HG03159 (cell line): Measurements from ENCODE around the gene SH3RF3.

Experiments
- ATAC-seq: cut with Tn5 transposase; IDR thresholded peaks from one replicate; pipeline ENCODE4 v1.9.1; 2021; ENCODE audit warnings: mild to moderate bottlenecking, moderate library complexity; ENCODE audit not compliant: unreplicated experiment

The SH3RF3 gene

GRCh38 chr2:109404681-109405080 lies 275.7 kb downstream of the SH3RF3 start:
- ATAC-seq, result no peak

GRCh38 chr2:109405873-109406272 lies 276.9 kb downstream of the SH3RF3 start:
- no peak for ATAC-seq

GRCh38 chr2:109406301-109406700 lies 277.3 kb downstream of the SH3RF3 start:
- no peak for ATAC-seq

- ATAC-seq, result no peak
Observed at GRCh38 chr2:109407276-109408042, 278.5 kb downstream of the SH3RF3 start.

GRCh38 chr2:109408043-109408335 lies 279.0 kb downstream of the SH3RF3 start:
- ATAC-seq, result no peak

- ATAC-seq, result no peak
Observed at GRCh38 chr2:109409321-109410038, 280.5 kb downstream of the SH3RF3 start.

- ATAC-seq, result no peak
Observed at GRCh38 chr2:109410039-109410815, 281.2 kb downstream of the SH3RF3 start.

GRCh38 chr2:109411640-109412325 lies 282.8 kb downstream of the SH3RF3 start:
- ATAC-seq, result no peak

GRCh38 chr2:109415581-109416013 lies 286.6 kb downstream of the SH3RF3 start:
- ATAC-seq, result no peak

- ATAC-seq, result no peak
Observed at GRCh38 chr2:109417701-109418335, 288.8 kb downstream of the SH3RF3 start.

GRCh38 chr2:109418716-109419115 lies 289.7 kb downstream of the SH3RF3 start:
- no peak for ATAC-seq

- no peak for ATAC-seq
Observed at GRCh38 chr2:109419171-109419756, 290.3 kb downstream of the SH3RF3 start.

- no peak for ATAC-seq
Observed at GRCh38 chr2:109419960-109420370, 291.0 kb downstream of the SH3RF3 start.

GRCh38 chr2:109421101-109421500 lies 292.1 kb downstream of the SH3RF3 start:
- ATAC-seq, result no peak

- ATAC-seq, result no peak
Observed at GRCh38 chr2:109421642-109422041, 292.6 kb downstream of the SH3RF3 start.

- no peak for ATAC-seq
Observed at GRCh38 chr2:109422071-109422757, 293.2 kb downstream of the SH3RF3 start.

- ATAC-seq, result no peak
Observed at GRCh38 chr2:109422758-109423500, 293.9 kb downstream of the SH3RF3 start.

GRCh38 chr2:109423556-109424359 lies 294.8 kb downstream of the SH3RF3 start:
- no peak for ATAC-seq
